ENCODE data around the gene HMX2. TPM values are rescaled to one million over a fixed set of nuclear protein-coding genes. Genes with fewer than 3 reads are reported as not detected.

HMX2 gene
- total and polyA plus RNA-seq, 2 of the 13 experiments (the other 11 are each of a cell fraction or from before 2014, with no cell fraction given) = not detected

DNA sequence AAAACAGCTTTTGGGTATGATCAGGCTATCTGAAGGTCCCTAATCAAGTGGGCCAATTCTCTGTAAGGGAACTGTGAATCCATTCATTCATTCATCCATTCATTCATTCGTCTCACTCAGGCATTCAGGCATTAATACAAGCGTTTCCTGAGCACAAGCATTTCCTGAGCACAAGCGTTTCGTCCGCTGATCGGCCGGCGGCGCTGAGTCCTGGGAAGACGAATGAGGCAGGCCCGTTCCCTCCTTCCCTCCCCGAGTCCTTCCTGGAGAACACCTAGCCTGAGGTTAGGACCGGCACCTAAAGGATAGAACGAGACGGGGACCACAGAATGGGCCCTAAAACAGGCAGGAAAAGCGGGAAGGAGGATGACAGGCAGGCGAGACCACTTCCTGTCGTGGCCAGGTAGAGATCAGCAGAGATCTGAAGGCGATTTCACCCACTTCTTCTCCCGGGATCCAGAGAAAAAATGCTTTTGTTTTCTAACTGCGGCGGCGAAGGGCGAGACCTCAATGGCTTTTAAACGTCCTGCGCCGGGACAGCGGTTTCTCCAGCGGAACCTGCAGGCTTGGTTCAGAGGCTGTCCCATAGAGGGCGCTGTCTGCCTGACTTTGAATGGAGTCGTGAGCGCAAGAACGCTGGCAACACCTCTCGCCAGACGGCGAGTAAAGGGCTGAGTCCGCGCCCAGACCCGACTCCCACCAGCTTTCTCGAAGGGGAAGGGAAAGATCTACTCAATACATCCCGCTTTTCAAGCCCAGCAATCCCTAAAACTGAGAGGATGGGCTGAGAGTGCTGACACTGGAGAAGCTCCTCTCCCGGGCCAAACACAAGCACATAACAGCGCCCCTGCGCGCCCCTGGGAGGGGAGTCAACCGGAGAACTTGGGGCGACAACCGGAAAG lies 15.1 kb upstream of the HMX2 start (continued):
- TF ChIP-seq, protein P1, sequence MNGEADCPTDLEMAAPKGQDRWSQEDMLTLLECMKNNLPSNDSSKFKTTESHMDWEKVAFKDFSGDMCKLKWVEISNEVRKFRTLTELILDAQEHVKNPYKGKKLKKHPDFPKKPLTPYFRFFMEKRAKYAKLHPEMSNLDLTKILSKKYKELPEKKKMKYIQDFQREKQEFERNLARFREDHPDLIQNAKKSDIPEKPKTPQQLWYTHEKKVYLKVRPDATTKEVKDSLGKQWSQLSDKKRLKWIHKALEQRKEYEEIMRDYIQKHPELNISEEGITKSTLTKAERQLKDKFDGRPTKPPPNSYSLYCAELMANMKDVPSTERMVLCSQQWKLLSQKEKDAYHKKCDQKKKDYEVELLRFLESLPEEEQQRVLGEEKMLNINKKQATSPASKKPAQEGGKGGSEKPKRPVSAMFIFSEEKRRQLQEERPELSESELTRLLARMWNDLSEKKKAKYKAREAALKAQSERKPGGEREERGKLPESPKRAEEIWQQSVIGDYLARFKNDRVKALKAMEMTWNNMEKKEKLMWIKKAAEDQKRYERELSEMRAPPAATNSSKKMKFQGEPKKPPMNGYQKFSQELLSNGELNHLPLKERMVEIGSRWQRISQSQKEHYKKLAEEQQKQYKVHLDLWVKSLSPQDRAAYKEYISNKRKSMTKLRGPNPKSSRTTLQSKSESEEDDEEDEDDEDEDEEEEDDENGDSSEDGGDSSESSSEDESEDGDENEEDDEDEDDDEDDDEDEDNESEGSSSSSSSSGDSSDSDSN (CRISPR knock-in tag; IDR thresholded peaks at IDR 0.05) = 0 out of 2 replicates have a peak, but pooled peaks have one; percentile 27
- 0 out of 2 replicates have a peak, but pooled peaks have one; percentile 9 for TF ChIP-seq FOXO1 (CRISPR knock-in tag; IDR thresholded peaks at IDR 0.05)
- TF ChIP-seq IKZF4 (CRISPR knock-in tag; IDR thresholded peaks at IDR 0.05; ENCODE audit: borderline replicate concordance, low read depth, not compliant biosample characterization) = no peak
- 0 out of 2 replicates have a peak, but pooled peaks have one; percentile 17 for TF ChIP-seq FOXA3 (CRISPR knock-in tag; IDR thresholded peaks at IDR 0.05)
- 0 out of 2 replicates have a peak, but pooled peaks have one; percentile 50 for TF ChIP-seq MIER2 (CRISPR knock-in tag; IDR thresholded peaks at IDR 0.05)
- TF ChIP-seq MIER3 (CRISPR knock-in tag; IDR thresholded peaks at IDR 0.05; ENCODE audit: borderline replicate concordance) = 0 out of 2 replicates have a peak, but pooled peaks have one; percentile 32
- TF ChIP-seq, protein P2, sequence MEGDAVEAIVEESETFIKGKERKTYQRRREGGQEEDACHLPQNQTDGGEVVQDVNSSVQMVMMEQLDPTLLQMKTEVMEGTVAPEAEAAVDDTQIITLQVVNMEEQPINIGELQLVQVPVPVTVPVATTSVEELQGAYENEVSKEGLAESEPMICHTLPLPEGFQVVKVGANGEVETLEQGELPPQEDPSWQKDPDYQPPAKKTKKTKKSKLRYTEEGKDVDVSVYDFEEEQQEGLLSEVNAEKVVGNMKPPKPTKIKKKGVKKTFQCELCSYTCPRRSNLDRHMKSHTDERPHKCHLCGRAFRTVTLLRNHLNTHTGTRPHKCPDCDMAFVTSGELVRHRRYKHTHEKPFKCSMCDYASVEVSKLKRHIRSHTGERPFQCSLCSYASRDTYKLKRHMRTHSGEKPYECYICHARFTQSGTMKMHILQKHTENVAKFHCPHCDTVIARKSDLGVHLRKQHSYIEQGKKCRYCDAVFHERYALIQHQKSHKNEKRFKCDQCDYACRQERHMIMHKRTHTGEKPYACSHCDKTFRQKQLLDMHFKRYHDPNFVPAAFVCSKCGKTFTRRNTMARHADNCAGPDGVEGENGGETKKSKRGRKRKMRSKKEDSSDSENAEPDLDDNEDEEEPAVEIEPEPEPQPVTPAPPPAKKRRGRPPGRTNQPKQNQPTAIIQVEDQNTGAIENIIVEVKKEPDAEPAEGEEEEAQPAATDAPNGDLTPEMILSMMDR (CRISPR knock-in tag; IDR thresholded peaks at IDR 0.05) = peak; percentile 94
- no peak for TF ChIP-seq ZNF326 (CRISPR knock-in tag; IDR thresholded peaks at IDR 0.05; ENCODE audit: borderline replicate concordance)
- no peak for TF ChIP-seq TOPORS (CRISPR knock-in tag; IDR thresholded peaks at IDR 0.05)
- 0 out of 2 replicates have a peak, but pooled peaks have one; percentile 34 for TF ChIP-seq GATAD1 (CRISPR knock-in tag; IDR thresholded peaks at IDR 0.05)
- TF ChIP-seq, protein P3, sequence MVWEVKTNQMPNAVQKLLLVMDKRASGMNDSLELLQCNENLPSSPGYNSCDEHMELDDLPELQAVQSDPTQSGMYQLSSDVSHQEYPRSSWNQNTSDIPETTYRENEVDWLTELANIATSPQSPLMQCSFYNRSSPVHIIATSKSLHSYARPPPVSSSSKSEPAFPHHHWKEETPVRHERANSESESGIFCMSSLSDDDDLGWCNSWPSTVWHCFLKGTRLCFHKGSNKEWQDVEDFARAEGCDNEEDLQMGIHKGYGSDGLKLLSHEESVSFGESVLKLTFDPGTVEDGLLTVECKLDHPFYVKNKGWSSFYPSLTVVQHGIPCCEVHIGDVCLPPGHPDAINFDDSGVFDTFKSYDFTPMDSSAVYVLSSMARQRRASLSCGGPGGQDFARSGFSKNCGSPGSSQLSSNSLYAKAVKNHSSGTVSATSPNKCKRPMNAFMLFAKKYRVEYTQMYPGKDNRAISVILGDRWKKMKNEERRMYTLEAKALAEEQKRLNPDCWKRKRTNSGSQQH (CRISPR knock-in tag; IDR thresholded peaks at IDR 0.05; ENCODE audit: low read depth) = no peak
- no peak for TF ChIP-seq MLLT10 (CRISPR knock-in tag; IDR thresholded peaks at IDR 0.05)
- TF ChIP-seq, protein P4, sequence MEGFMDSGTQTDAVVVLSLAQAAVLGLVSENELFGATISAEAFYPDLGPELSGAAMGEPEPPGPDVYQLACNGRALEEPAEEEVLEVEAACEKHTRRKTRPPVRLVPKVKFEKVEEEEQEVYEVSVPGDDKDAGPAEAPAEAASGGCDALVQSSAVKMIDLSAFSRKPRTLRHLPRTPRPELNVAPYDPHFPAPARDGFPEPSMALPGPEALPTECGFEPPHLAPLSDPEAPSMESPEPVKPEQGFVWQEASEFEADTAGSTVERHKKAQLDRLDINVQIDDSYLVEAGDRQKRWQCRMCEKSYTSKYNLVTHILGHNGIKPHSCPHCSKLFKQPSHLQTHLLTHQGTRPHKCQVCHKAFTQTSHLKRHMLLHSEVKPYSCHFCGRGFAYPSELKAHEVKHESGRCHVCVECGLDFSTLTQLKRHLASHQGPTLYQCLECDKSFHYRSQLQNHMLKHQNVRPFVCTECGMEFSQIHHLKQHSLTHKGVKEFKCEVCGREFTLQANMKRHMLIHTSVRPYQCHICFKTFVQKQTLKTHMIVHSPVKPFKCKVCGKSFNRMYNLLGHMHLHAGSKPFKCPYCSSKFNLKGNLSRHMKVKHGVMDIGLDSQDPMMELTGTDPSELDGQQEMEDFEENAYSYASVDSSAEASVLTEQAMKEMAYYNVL (CRISPR knock-in tag; IDR thresholded peaks at IDR 0.05; ENCODE audit: borderline replicate concordance) = no peak
- peak; percentile 80 for TF ChIP-seq ZNF777 (CRISPR knock-in tag; IDR thresholded peaks at IDR 0.05)
- 0 out of 2 replicates have a peak, but pooled peaks have one; percentile 20 for TF ChIP-seq KDM5B (CRISPR knock-in tag; IDR thresholded peaks at IDR 0.05; ENCODE audit: borderline replicate concordance)
- no peak for TF ChIP-seq JUNB (CRISPR knock-in tag; IDR thresholded peaks at IDR 0.05; ENCODE audit: borderline replicate concordance)
- no peak for TF ChIP-seq ZNF354B (CRISPR knock-in tag; IDR thresholded peaks at IDR 0.05)
- TF ChIP-seq ZNF143 (CRISPR knock-in tag; IDR thresholded peaks at IDR 0.05) = no peak
- no peak for TF ChIP-seq ZNF264 (CRISPR knock-in tag; IDR thresholded peaks at IDR 0.05)
- no peak for TF ChIP-seq ZMYM3 (CRISPR knock-in tag; IDR thresholded peaks at IDR 0.05)
- TF ChIP-seq ZIK1 (CRISPR knock-in tag; IDR thresholded peaks at IDR 0.05; ENCODE audit: borderline replicate concordance, low read depth) = no peak
- TF ChIP-seq KLF12 (CRISPR knock-in tag; IDR thresholded peaks at IDR 0.05; ENCODE audit: borderline replicate concordance) = no peak

Data from HepG2 (cell line).